ENCODE measurements around the gene INTS11. TPM values are rescaled to one million over a fixed set of nuclear protein-coding genes. Genes with fewer than 3 reads are reported as not detected.
A peak's percentile ranks its signal among the peaks of the same experiment; 100 is the strongest.

The INTS11 gene
- total and polyA plus RNA-seq, 2 of the 13 experiments (the other 11 are each of a cell fraction or from before 2014, with no cell fraction given): 52.8 to 94.8 TPM

GRCh38 chr1:1281533-1282321 lies 42.7 kb downstream of the INTS11 start (continued):
- TF ChIP-seq HNRNPUL1 (IDR thresholded peaks at IDR 0.05; ENCODE audit: low read depth, low read length): no peak
- TF ChIP-seq ZNF577 (CRISPR knock-in tag; IDR thresholded peaks at IDR 0.05; ENCODE audit: borderline replicate concordance, low read depth): no peak
- TF ChIP-seq TCF7 (IDR thresholded peaks at IDR 0.05; ENCODE audit: low read depth): no peak
- peak; percentile 54; the same call in 1 of the 2 replicates for TF ChIP-seq RXRB (CRISPR knock-in tag; IDR thresholded peaks at IDR 0.05; ENCODE audit: borderline replicate concordance)
- no peak for TF ChIP-seq PRDM15 (CRISPR knock-in tag; IDR thresholded peaks at IDR 0.05)
- TF ChIP-seq HHEX (CRISPR knock-in tag; IDR thresholded peaks at IDR 0.05): no peak
- no peak for TF ChIP-seq PRPF4 (IDR thresholded peaks at IDR 0.05; ENCODE audit: low read depth, low read length, poor library complexity, severe bottlenecking)
- TF ChIP-seq ZNF432 (CRISPR knock-in tag; IDR thresholded peaks at IDR 0.05; ENCODE audit: borderline replicate concordance): no peak
- TF ChIP-seq ZNF75D (CRISPR knock-in tag; IDR thresholded peaks at IDR 0.05; ENCODE audit: borderline replicate concordance): no peak
- TF ChIP-seq NBN (conservative IDR thresholded peaks at IDR 0.05): no peak
- TF ChIP-seq SMAD3 (CRISPR knock-in tag; IDR thresholded peaks at IDR 0.05): no peak
- no peak for TF ChIP-seq ZNF503 (CRISPR knock-in tag; IDR thresholded peaks at IDR 0.05)
- no peak for TF ChIP-seq TIGD3 (CRISPR knock-in tag; IDR thresholded peaks at IDR 0.05; ENCODE audit: borderline replicate concordance)
- no peak for TF ChIP-seq ETS1 (CRISPR knock-in tag; IDR thresholded peaks at IDR 0.05)
- TF ChIP-seq FLYWCH1 (CRISPR knock-in tag; IDR thresholded peaks at IDR 0.05): no peak
- TF ChIP-seq ZFP90 (CRISPR knock-in tag; IDR thresholded peaks at IDR 0.05; ENCODE audit: borderline replicate concordance): no peak
- TF ChIP-seq ZNF720 (CRISPR knock-in tag; IDR thresholded peaks at IDR 0.05): no peak
- TF ChIP-seq ZNF251 (CRISPR knock-in tag; IDR thresholded peaks at IDR 0.05): no peak
- no peak for TF ChIP-seq ZNF567 (CRISPR knock-in tag; IDR thresholded peaks at IDR 0.05; ENCODE audit: borderline replicate concordance)
- no peak for TF ChIP-seq CENPBD1 (CRISPR knock-in tag; IDR thresholded peaks at IDR 0.05; ENCODE audit: borderline replicate concordance, low read depth)
- no peak for TF ChIP-seq TBL1XR1 (IDR thresholded peaks at IDR 0.05; ENCODE audit: borderline replicate concordance, low read length, partially characterized antibody)
